ENCODE measurements around the gene COL23A1. TPM values are rescaled to one million over a fixed set of nuclear protein-coding genes. Genes with fewer than 3 reads are reported as not detected.

The COL23A1 gene
- polyA plus RNA-seq, 3 donors = 5.7 to 8.7 (median 7.7) TPM

GRCh38 chr5:178348356-178349074 is 241.7 kb downstream of the COL23A1 start:
- no peak for DNase-seq (ENCODE audit: extremely low read depth in 1 of 11, low read depth in 9 of 11, low spot score in 4 of 11)

- no peak for DNase-seq (ENCODE audit: extremely low read depth in 1 of 11, low read depth in 9 of 11, low spot score in 4 of 11)
These were observed 242.2 kb downstream of the COL23A1 start for GRCh38 chr5:178347956-178348355.

GRCh38 chr5:178346607-178347334 is 243.4 kb downstream of the COL23A1 start:
- no peak for DNase-seq (ENCODE audit: extremely low read depth in 1 of 11, low read depth in 9 of 11, low spot score in 4 of 11)

- DNase-seq (ENCODE audit: extremely low read depth in 1 of 11, low read depth in 9 of 11, low spot score in 4 of 11) = peak in 3 of 11 donors; percentile 48 to 63 (median 56)
These were observed 246.9 kb downstream of the COL23A1 start for GRCh38 chr5:178343306-178343705.

DNA sequence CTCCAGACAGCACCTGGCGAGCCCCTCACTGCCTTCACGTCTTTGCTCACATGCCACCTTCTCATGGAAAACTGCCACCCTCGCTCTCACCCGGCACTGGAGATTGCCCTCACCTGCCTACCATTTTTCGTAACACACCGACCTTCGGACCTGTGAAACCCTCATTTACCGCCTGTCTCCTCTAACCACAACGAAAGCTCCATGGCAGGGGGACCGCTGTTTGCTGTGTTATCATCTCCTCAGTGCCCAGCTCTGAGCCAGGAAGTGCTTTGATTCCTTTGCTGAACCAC is 248.4 kb downstream of the COL23A1 start:
- DNase-seq (ENCODE audit: extremely low read depth in 1 of 11, low read depth in 9 of 11, low spot score in 4 of 11) = no peak

DNA sequence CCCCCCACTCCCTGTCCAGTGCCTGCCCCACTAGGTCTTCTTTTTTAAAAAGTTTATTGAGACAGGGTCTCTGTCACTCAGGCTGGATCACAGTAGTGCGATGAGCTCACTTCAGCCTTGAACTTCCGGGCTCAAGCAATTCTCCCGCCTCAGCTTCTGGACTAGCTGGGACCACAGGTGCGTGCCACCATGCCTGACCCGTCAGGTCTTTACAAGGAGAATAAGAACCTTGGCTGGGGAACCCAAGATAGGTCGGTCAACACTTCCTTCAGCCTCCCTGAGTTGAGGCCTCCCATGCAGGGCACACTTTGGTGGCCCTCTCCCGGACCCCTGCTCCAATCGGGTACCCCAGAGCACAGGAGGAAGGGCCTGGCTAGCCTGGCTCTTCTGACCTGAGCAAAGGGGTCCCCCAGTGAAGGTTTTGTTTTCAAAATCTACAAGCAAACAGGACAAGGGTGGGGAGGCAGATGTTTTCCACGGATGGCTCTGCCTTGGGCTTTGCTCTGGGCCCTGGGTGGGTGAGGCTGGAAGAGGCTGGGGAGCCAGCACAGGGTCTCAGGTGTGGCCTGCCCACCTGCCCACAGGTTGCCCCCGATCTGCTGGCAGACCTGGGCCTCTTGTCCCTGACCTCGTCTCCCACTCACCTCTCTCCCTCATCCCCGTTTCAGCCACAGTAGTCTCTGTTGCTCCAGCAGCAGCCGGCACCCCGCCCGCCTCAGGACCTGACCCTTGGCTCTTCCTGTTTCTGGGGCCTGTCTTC is 248.9 kb downstream of the COL23A1 start:
- no peak for DNase-seq (ENCODE audit: extremely low read depth in 1 of 11, low read depth in 9 of 11, low spot score in 4 of 11)

- no peak for DNase-seq (ENCODE audit: extremely low read depth in 1 of 11, low read depth in 9 of 11, low spot score in 4 of 11)
These were observed 249.6 kb downstream of the COL23A1 start for GRCh38 chr5:178340637-178341036.

- no peak for DNase-seq (ENCODE audit: extremely low read depth in 1 of 11, low read depth in 9 of 11, low spot score in 4 of 11)
These were observed 250.0 kb downstream of the COL23A1 start for GRCh38 chr5:178340187-178340586.

- DNase-seq (ENCODE audit: extremely low read depth in 1 of 11, low read depth in 9 of 11, low spot score in 4 of 11) = no peak
These were observed 250.9 kb downstream of the COL23A1 start for GRCh38 chr5:178339272-178339671.

DNA sequence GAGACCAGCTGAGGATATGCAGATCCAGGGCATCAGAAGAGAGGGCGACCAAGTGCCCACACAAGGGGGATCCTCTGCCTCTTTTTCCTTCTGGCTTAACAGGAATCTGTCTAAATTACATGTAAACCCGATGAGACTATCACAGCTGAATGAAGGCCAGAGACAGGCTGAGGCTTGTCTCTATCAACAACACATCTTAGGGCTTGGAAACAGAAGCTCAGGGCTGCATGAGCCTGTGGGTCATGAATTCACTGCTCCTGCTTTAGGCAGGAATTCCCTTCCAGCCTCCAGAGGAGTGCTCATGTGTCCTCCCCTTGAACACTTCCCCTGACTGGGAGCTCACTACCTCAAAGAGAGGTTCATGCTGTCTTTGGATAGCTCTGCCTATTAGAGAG is 251.4 kb downstream of the COL23A1 start:
- no peak for DNase-seq (ENCODE audit: extremely low read depth in 1 of 11, low read depth in 9 of 11, low spot score in 4 of 11)

GRCh38 chr5:178338126-178338749 is 252.0 kb downstream of the COL23A1 start:
- DNase-seq (ENCODE audit: extremely low read depth in 1 of 11, low read depth in 9 of 11, low spot score in 4 of 11) = no peak

GRCh38 chr5:178337334-178337741 is 252.9 kb downstream of the COL23A1 start:
- no peak for DNase-seq (ENCODE audit: extremely low read depth in 1 of 11, low read depth in 9 of 11, low spot score in 4 of 11)

DNA sequence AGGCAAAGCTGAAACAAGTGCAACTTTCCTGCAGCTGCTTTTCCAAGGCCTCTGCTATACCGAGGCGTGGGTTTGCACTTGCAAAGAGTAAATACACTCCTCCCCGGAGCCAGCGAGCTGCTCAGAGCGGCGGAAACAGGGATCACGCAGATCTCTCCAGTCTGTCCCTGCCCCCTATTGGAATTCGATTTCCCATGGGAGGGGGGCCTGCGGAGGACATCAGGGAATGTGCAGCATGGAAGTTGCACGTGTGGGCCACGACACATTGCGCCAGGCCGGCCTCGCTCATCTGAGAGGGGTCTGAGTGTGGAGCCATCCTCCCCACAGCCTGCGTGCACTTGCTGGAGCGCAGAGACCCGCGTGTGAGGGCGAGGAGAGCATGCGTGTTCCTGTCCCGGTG is 253.3 kb downstream of the COL23A1 start:
- no peak for DNase-seq (ENCODE audit: extremely low read depth in 1 of 11, low read depth in 9 of 11, low spot score in 4 of 11)

- DNase-seq (ENCODE audit: extremely low read depth in 1 of 11, low read depth in 9 of 11, low spot score in 4 of 11) = no peak
These were observed 254.7 kb downstream of the COL23A1 start for GRCh38 chr5:178335302-178336030.

DNA sequence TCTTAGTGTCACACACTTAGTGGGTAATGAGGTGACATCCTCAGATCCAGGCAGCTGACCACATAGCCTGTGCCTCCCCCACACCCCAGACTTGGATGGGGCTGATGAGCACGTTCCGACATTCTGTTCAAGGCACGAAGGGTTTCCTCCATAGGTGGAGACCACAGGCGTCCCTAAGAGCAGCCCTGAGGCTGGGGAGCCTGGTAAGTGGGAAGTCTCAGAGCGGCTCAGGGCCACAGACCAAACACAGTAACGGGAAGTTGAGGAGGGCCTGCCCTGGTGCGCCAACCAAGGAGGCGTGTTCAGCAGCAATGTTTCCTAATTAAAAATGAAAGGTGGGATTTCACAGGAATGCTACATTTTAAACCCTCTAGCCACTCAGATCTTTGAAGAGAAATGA is 255.3 kb downstream of the COL23A1 start:
- DNase-seq (ENCODE audit: extremely low read depth in 1 of 11, low read depth in 9 of 11, low spot score in 4 of 11) = no peak

- no peak for DNase-seq (ENCODE audit: extremely low read depth in 1 of 11, low read depth in 9 of 11, low spot score in 4 of 11)
These were observed 256.2 kb downstream of the COL23A1 start for GRCh38 chr5:178333821-178334481.

GRCh38 chr5:178332210-178332641 is 258.0 kb downstream of the COL23A1 start:
- no peak for DNase-seq (ENCODE audit: extremely low read depth in 1 of 11, low read depth in 9 of 11, low spot score in 4 of 11)

GRCh38 chr5:178331491-178331996 is 258.6 kb downstream of the COL23A1 start:
- DNase-seq (ENCODE audit: extremely low read depth in 1 of 11, low read depth in 9 of 11, low spot score in 4 of 11) = no peak
